Neural cell (in vitro differentiated cells): ENCODE measurements around the gene NT5M.

ENCODE experiments used
- CTCF ChIP-seq: fragments of 450-650 bp; IDR thresholded peaks from 2 replicates; pipeline ENCODE4 v1.5.1; 2014; ENCODE audit warnings: antibody characterized with exemption, mild to moderate bottlenecking, moderate library complexity; ENCODE audit not compliant: poor library complexity, severe bottlenecking
- EP300 ChIP-seq: fragments of 450-650 bp; conservative IDR thresholded peaks from 2 replicates; pipeline ENCODE4 v1.6.1; 2014; ENCODE audit warnings: antibody characterized with exemption, mild to moderate bottlenecking, moderate library complexity; ENCODE audit not compliant: poor library complexity, severe bottlenecking
- EZH2 ChIP-seq: fragments of 200-600, 300-800 bp; shearing (Covaris generic), sonication (generic); IDR thresholded peaks from 2 replicates; pipeline ENCODE4 v1.6.1; 2014; ENCODE audit warnings: antibody characterized with exemption, low read length, borderline replicate concordance, mild to moderate bottlenecking; ENCODE audit not compliant: insufficient read depth, poor library complexity, severe bottlenecking
- MXI1 ChIP-seq: fragments of 450-650 bp; conservative IDR thresholded peaks from 2 replicates; pipeline ENCODE4 v1.6.1; 2014; ENCODE audit warnings: antibody characterized with exemption, mild to moderate bottlenecking; ENCODE audit not compliant: poor library complexity, severe bottlenecking
- POLR2AphosphoS5 ChIP-seq: IDR thresholded peaks from 2 replicates; pipeline ENCODE4 v1.6.1; 2012
- RAD21 ChIP-seq: fragments of 450-650 bp; conservative IDR thresholded peaks from 2 replicates; pipeline ENCODE4 v1.6.1; 2014; ENCODE audit warnings: antibody characterized with exemption, mild to moderate bottlenecking, moderate library complexity
- SMC3 ChIP-seq: fragments of 450-650 bp; conservative IDR thresholded peaks from 2 replicates; pipeline ENCODE4 v1.6.1; 2014; ENCODE audit warnings: antibody characterized with exemption, mild to moderate bottlenecking, moderate library complexity; ENCODE audit not compliant: poor library complexity

GRCh38 chr17:17295141-17295540 lies 8.0 kb upstream of the NT5M start:
- TF ChIP-seq CTCF (no peak), EP300 (no peak), SMC3 (no peak), POLR2AphosphoS5 (no peak), EZH2 (no peak), RAD21 (no peak), MXI1 (no peak)
